Astrocyte (in vitro differentiated cells and primary cell): ENCODE data around the gene ZNF213. TPM values are rescaled to one million over a fixed set of nuclear protein-coding genes. Genes with fewer than 3 reads are reported as not detected.

Experiments used
- DNase-seq: peaks from one replicate; pipeline ENCODE4 v3.0.0-alpha.2; 2010; ENCODE audit warnings: low read depth
- FAIRE-seq: peaks from 2 replicates; lab custom pipeline; 2011; peaks lifted over from hg19 to GRCh38; lab: Jason Lieb, UNC
- H2AFZ ChIP-seq: 2 replicates; pipeline ENCODE4 v1.6.0; 2012; ENCODE audit warnings: low read depth, low read length, inconsistent platforms
- H3K27ac ChIP-seq: 2 replicates; pipeline ENCODE4 v1.5.1; 2011; ENCODE audit warnings: low read depth, low read length, inconsistent platforms
- H3K27me3 ChIP-seq: 2 replicates; pipeline ENCODE4 v1.6.0; 2011; ENCODE audit warnings: low read length, inconsistent platforms; ENCODE audit not compliant: insufficient read depth
- H3K36me3 ChIP-seq: 2 replicates; pipeline ENCODE4 v1.5.1; 2011; ENCODE audit warnings: low read length, inconsistent platforms; ENCODE audit not compliant: insufficient read depth
- H3K4me1 ChIP-seq: 2 replicates; pipeline ENCODE4 v1.5.1; 2011; ENCODE audit warnings: low read length, inconsistent platforms; ENCODE audit not compliant: insufficient read depth
- H3K4me2 ChIP-seq: 2 replicates; pipeline ENCODE4 v1.6.0; 2012; ENCODE audit warnings: low read length, inconsistent platforms
- H3K4me3 ChIP-seq: 2 replicates; pipeline ENCODE4 v1.5.1; 2011; ENCODE audit warnings: low read depth, mild to moderate bottlenecking, low read length, inconsistent platforms; ENCODE audit not compliant: insufficient read depth
- H3K79me2 ChIP-seq: 2 replicates; pipeline ENCODE4 v1.6.0; 2012; ENCODE audit warnings: mild to moderate bottlenecking, low read length, inconsistent platforms; ENCODE audit not compliant: insufficient read depth
- H3K9ac ChIP-seq: 2 replicates; pipeline ENCODE4 v1.6.0; 2012; ENCODE audit warnings: mild to moderate bottlenecking, low read length, inconsistent platforms
- H3K9me3 ChIP-seq: 2 replicates; pipeline ENCODE4 v1.5.1; 2012; ENCODE audit warnings: low read depth, mild to moderate bottlenecking, low read length, inconsistent platforms; ENCODE audit not compliant: insufficient read depth
- H4K20me1 ChIP-seq: 2 replicates; pipeline ENCODE4 v1.6.0; 2012; ENCODE audit warnings: low read length, inconsistent platforms; ENCODE audit not compliant: insufficient read depth
- H3K27ac Mint-ChIP-seq: one replicate; pipeline ENCODE4 v1.8.0; 2021; ENCODE audit warnings: mild to moderate bottlenecking, mixed read lengths; ENCODE audit not compliant: unreplicated experiment
- H3K27me3 Mint-ChIP-seq: one replicate; pipeline ENCODE4 v1.8.0; 2021; ENCODE audit warnings: low read depth, mixed read lengths; ENCODE audit not compliant: unreplicated experiment
- H3K36me3 Mint-ChIP-seq: one replicate; pipeline ENCODE4 v1.8.0; 2021; ENCODE audit warnings: low read depth, mixed read lengths; ENCODE audit not compliant: unreplicated experiment
- H3K4me1 Mint-ChIP-seq: one replicate; pipeline ENCODE4 v1.8.0; 2021; ENCODE audit warnings: low read depth, mixed read lengths; ENCODE audit not compliant: unreplicated experiment
- H3K4me3 Mint-ChIP-seq: one replicate; pipeline ENCODE4 v1.8.0; 2021; ENCODE audit warnings: mild to moderate bottlenecking, moderate library complexity, mixed read lengths; ENCODE audit not compliant: unreplicated experiment
- H3K9me3 Mint-ChIP-seq: one replicate; pipeline ENCODE4 v1.8.0; 2021; ENCODE audit warnings: mild to moderate bottlenecking, mixed read lengths; ENCODE audit not compliant: unreplicated experiment
- CTCF ChIP-seq: IDR thresholded peaks from 2 replicates; pipeline ENCODE4 v1.5.1; 2011; ENCODE audit warnings: low read depth, mild to moderate bottlenecking, inconsistent platforms, low read length, moderate library complexity; ENCODE audit not compliant: insufficient read depth
- EZH2 ChIP-seq: IDR thresholded peaks from 2 replicates; pipeline ENCODE4 v1.6.1; 2012; ENCODE audit warnings: mild to moderate bottlenecking, low read length, inconsistent platforms; ENCODE audit not compliant: insufficient read depth
- total RNA-seq: library from RNA; stranded (reverse); gene quantifications from 2 replicates; pipeline ENCODE4 v1.2.1, GENCODE V29; 2021

The ZNF213 gene
- total RNA-seq, 1 donor from 2014 or later = 12.0 TPM

GRCh38 chr16:3158026-3158509, 23.2 kb downstream of the ZNF213 start:
- no peaks in the 10 kb centered on the region for H3K36me3 Mint-ChIP-seq
- Histone ChIP-seq H3K79me2 (no peaks in the 10 kb centered on the region), H3K36me3 (no peaks in the 10 kb centered on the region), H4K20me1 (no peaks in the 10 kb centered on the region), H3K9ac (peak overlapping the region; percentile 77), H2AFZ (peak overlapping the region; percentile 88), H3K27me3 (no peaks in the 10 kb centered on the region), H3K4me3 (peak overlapping the region; percentile 69), H3K27ac (peak overlapping the region; percentile 12), H3K4me2 (peak overlapping the region; percentile 98), H3K4me1 (peaks cover 8% of the 10 kb centered on the region), H3K9me3 (no peaks in the 10 kb centered on the region)
- H3K27ac Mint-ChIP-seq = peak overlapping the region; percentile 84
- H3K27me3 Mint-ChIP-seq = no peaks in the 10 kb centered on the region
- H3K4me3 Mint-ChIP-seq = peak overlapping the region; percentile 87
- peaks cover 3% of the 10 kb centered on the region for H3K9me3 Mint-ChIP-seq
- TF ChIP-seq EZH2 = no peak
- TF ChIP-seq CTCF = no peak
- no peak for FAIRE-seq
- no peaks in the 10 kb centered on the region for H3K4me1 Mint-ChIP-seq
- DNase-seq = no peak

- Mint-ChIP-seq H3K4me1 (no peaks in the 10 kb centered on the region), H3K36me3 (no peaks in the 10 kb centered on the region), H3K27ac (peak overlapping the region; percentile 96), H3K9me3 (peaks cover 3% of the 10 kb centered on the region), H3K27me3 (peaks cover 2% of the 10 kb centered on the region), H3K4me3 (peak overlapping the region; percentile 87)
- H3K4me3 ChIP-seq = peak overlapping the region; percentile 69
- no peaks in the 10 kb centered on the region for H3K27me3 ChIP-seq
- DNase-seq (peak; percentile 78), FAIRE-seq (no peak)
- H3K4me2 ChIP-seq = peak overlapping the region; percentile 98
- no peaks in the 10 kb centered on the region for H4K20me1 ChIP-seq
- H3K4me1 ChIP-seq = peaks cover 8% of the 10 kb centered on the region
- no peaks in the 10 kb centered on the region for H3K36me3 ChIP-seq
- no peak for TF ChIP-seq EZH2
- no peak for TF ChIP-seq CTCF
- peak overlapping the region; percentile 65 for H3K27ac ChIP-seq
- H3K79me2 ChIP-seq = no peaks in the 10 kb centered on the region
- peak overlapping the region; percentile 80 for H3K9ac ChIP-seq
- peak overlapping the region; percentile 98 for H2AFZ ChIP-seq
- no peaks in the 10 kb centered on the region for H3K9me3 ChIP-seq
Observed at GRCh38 chr16:3158510-3159314, 23.9 kb downstream of the ZNF213 start.
